IMR-90 (cell line): Measurements from ENCODE around the gene ATL2. TPM values are rescaled to one million over a fixed set of nuclear protein-coding genes. Genes with fewer than 3 reads are reported as not detected.

Source experiments
- ATAC-seq: fragments of 200-7000 bp; cut with Tn5 transposase; 2 replicates; pipeline ENCODE4 v1.9.1; 2020; ENCODE audit warnings: low read depth, mild to moderate bottlenecking, moderate library complexity
- BruUV-seq: library from RNA; stranded (reverse); fragments of 400-500 nt; replicated peaks from 2 replicates; lab custom pipeline; 2021; lab: Mats Ljungman, UMichigan
- CTCF ChIA-PET: fragments of 300-600 bp; formaldehyde crosslinking; extraction: SDS; loops from one replicate; lab custom pipeline; 2021; ENCODE audit warnings: antibody characterized with exemption; lab: Yijun Ruan, JAX
- POLR2A ChIA-PET: fragments of 300-600 bp; sonication (Branson Sonifier 250); formaldehyde crosslinking; loops from one replicate; lab custom pipeline; 2022; ENCODE audit warnings: antibody characterized with exemption; ENCODE audit not compliant: unreplicated experiment; lab: Charles Lee
- DNase-seq: peaks from one replicate; pipeline ENCODE4 v3.0.0; 2013
- H2AFZ ChIP-seq: replicated peaks from 2 replicates; pipeline ENCODE3; 2013; ENCODE audit warnings: low read length, mild to moderate bottlenecking; ENCODE audit not compliant: poor library complexity
- H2AK5ac ChIP-seq: 2 replicates; pipeline ENCODE4 v1.6.1; 2013; ENCODE audit warnings: low read depth, low read length, inconsistent platforms
- H2AK9ac ChIP-seq: replicated peaks from 2 replicates; pipeline ENCODE3; 2013; ENCODE audit warnings: mild to moderate bottlenecking, low read depth, low read length, moderate library complexity; ENCODE audit not compliant: poor library complexity
- H2BK120ac ChIP-seq: 2 replicates; pipeline ENCODE4 v1.6.1; 2013; ENCODE audit warnings: low read depth, low read length, inconsistent platforms
- H2BK15ac ChIP-seq: 3 replicates; pipeline ENCODE4 v1.6.1; 2013; ENCODE audit warnings: low read depth, low read length, inconsistent platforms
- H2BK20ac ChIP-seq: 2 replicates; pipeline ENCODE4 v1.6.1; 2013; ENCODE audit warnings: low read depth, mild to moderate bottlenecking, inconsistent platforms, low read length, moderate library complexity
- H2BK5ac ChIP-seq: 2 replicates; pipeline ENCODE4 v1.6.1; 2013; ENCODE audit warnings: mild to moderate bottlenecking, low read depth, low read length, inconsistent platforms; ENCODE audit not compliant: poor library complexity, severe bottlenecking
- H3K14ac ChIP-seq: replicated peaks from 2 replicates; pipeline ENCODE4 v1.6.1; 2013; ENCODE audit warnings: low read depth, low read length, inconsistent platforms
- H3K18ac ChIP-seq: 2 replicates; pipeline ENCODE4 v1.6.1; 2013; ENCODE audit warnings: low read depth, low read length, control low read depth
- H3K23ac ChIP-seq: 2 replicates; pipeline ENCODE4 v1.6.1; 2013; ENCODE audit warnings: low read depth, low read length, inconsistent platforms
- H3K27ac ChIP-seq: 2 replicates; pipeline ENCODE4 v1.5.1; 2013; ENCODE audit warnings: mild to moderate bottlenecking, control low read depth, low read length; ENCODE audit not compliant: insufficient read depth
- H3K27me3 ChIP-seq: 2 replicates; pipeline ENCODE4 v1.6.1; 2013; ENCODE audit warnings: low read length; ENCODE audit not compliant: control insufficient read depth, insufficient read depth
- H3K36me3 ChIP-seq: 2 replicates; pipeline ENCODE4 v1.6.1; 2013; ENCODE audit warnings: low read length, mixed read lengths; ENCODE audit not compliant: control insufficient read depth, insufficient read depth
- H3K4ac ChIP-seq: 2 replicates; pipeline ENCODE4 v1.6.1; 2013; ENCODE audit warnings: low read depth, low read length, inconsistent platforms
- H3K4me1 ChIP-seq: 2 replicates; pipeline ENCODE4 v1.6.1; 2013; ENCODE audit warnings: low read length, mixed read lengths; ENCODE audit not compliant: control insufficient read depth, insufficient read depth
- H3K4me2 ChIP-seq: 2 replicates; pipeline ENCODE4 v1.6.1; 2013; ENCODE audit warnings: low read depth, mild to moderate bottlenecking, control low read depth, low read length, moderate library complexity
- H3K4me3 ChIP-seq: 2 replicates; pipeline ENCODE4 v1.5.1; 2013; ENCODE audit warnings: low read depth, mild to moderate bottlenecking, control low read depth, low read length, moderate library complexity; ENCODE audit not compliant: insufficient read depth
- H3K56ac ChIP-seq: 2 replicates; pipeline ENCODE4 v1.6.1; 2013; ENCODE audit warnings: low read length, inconsistent platforms; ENCODE audit not compliant: insufficient read depth; ENCODE audit errors: extremely low read depth
- H3K79me1 ChIP-seq, 2 experiments: 2 replicates each; pipeline ENCODE4 v1.6.1; 2013; ENCODE audit warnings: low read length in 2 of 2, inconsistent platforms in 1 of 2, low read depth in 1 of 2
- H3K9ac ChIP-seq: 2 replicates; pipeline ENCODE4 v1.6.1; 2013; ENCODE audit warnings: low read depth, low read length, control low read depth
- H3K9me1 ChIP-seq: 2 replicates; pipeline ENCODE4 v1.6.1; 2013; ENCODE audit warnings: low read length, inconsistent platforms; ENCODE audit not compliant: insufficient read depth
- H3K9me3 ChIP-seq: 2 replicates; pipeline ENCODE4 v1.6.1; 2013; ENCODE audit warnings: low read length; ENCODE audit not compliant: control insufficient read depth, insufficient read depth
- H4K20me1 ChIP-seq: 2 replicates; pipeline ENCODE4 v1.6.1; 2013; ENCODE audit warnings: low read length, inconsistent platforms; ENCODE audit not compliant: insufficient read depth
- H4K5ac ChIP-seq: 2 replicates; pipeline ENCODE4 v1.6.1; 2013; ENCODE audit warnings: mild to moderate bottlenecking, low read depth, low read length, control low read depth
- H4K8ac ChIP-seq, 2 experiments: 2 replicates each; pipeline ENCODE4 v1.6.1; 2013; ENCODE audit warnings: low read depth in 2 of 2, low read length in 2 of 2, control low read depth in 1 of 2, inconsistent platforms in 1 of 2
- H4K91ac ChIP-seq: 2 replicates; pipeline ENCODE4 v1.6.1; 2013; ENCODE audit warnings: low read depth, low read length, inconsistent platforms; ENCODE audit not compliant: insufficient read depth
- BHLHE40 ChIP-seq: fragments of 150-350 bp; IDR thresholded peaks from 2 replicates; pipeline ENCODE4 v1.6.1; 2016; ENCODE audit warnings: mild to moderate bottlenecking, low read depth, low read length
- CHD1 ChIP-seq: IDR thresholded peaks from 2 replicates; pipeline ENCODE4 v1.6.1; 2012; ENCODE audit warnings: low read depth, low read length, improper control_type of control experiment
- FOS ChIP-seq: fragments of 150-350 bp; IDR thresholded peaks from 2 replicates; pipeline ENCODE4 v1.6.1; 2016; ENCODE audit warnings: low read depth, low read length
- MAFK ChIP-seq: IDR thresholded peaks from 2 replicates; pipeline ENCODE4 v1.6.1; 2012; ENCODE audit warnings: low read depth, low read length, improper control_type of control experiment
- MAZ ChIP-seq: IDR thresholded peaks from 2 replicates; pipeline ENCODE4 v1.6.1; 2012; ENCODE audit warnings: low read depth, mild to moderate bottlenecking, low read length, improper control_type of control experiment, moderate library complexity, borderline replicate concordance
- POLR2A ChIP-seq: IDR thresholded peaks from 2 replicates; pipeline ENCODE4 v1.6.1; 2012; ENCODE audit warnings: mild to moderate bottlenecking, low read depth, low read length
- RAD21 ChIP-seq: IDR thresholded peaks from 2 replicates; pipeline ENCODE4 v1.6.1; 2012; ENCODE audit warnings: low read length, improper control_type of control experiment
- RFX5 ChIP-seq: IDR thresholded peaks from 2 replicates; pipeline ENCODE4 v1.8.0; 2012; ENCODE audit warnings: low read depth, mild to moderate bottlenecking, low read length, moderate library complexity
- USF2 ChIP-seq: fragments of 150-350 bp; IDR thresholded peaks from 2 replicates; pipeline ENCODE4 v1.6.1; 2017; ENCODE audit warnings: mild to moderate bottlenecking, antibody characterized with exemption, low read length, low read depth
- WGBS, 2 experiments: methylation state at CpG; one replicate each; pipeline versions ENCODE4 v1.1.5 to v1.1.7; 2013; ENCODE audit warnings: missing lambda C conversion rate in 2 of 2; ENCODE audit not compliant: insufficient read length in 1 of 2; ENCODE audit errors: extremely low coverage in 2 of 2; 5-methylcytosine and 5-hydroxymethylcytosine counted together
- dilution Hi-C: fragments of 300-500 bp; cut with HindIII; formaldehyde crosslinking; loops from one replicate; pipeline ENCODE4 v1.14.3; 2018; ENCODE audit warnings: low sequenced_read_pairs; ENCODE audit not compliant: unreplicated experiment
- in situ Hi-C: fragments of 300-500 bp; cut with MboI; formaldehyde crosslinking; loops from 3 replicates; pipeline ENCODE4 v1.14.3; 2019; ENCODE audit warnings: low sequenced_read_pairs, inconsistent platforms, mixed read lengths
- intact Hi-C: fragments of 100-400 bp; cut with micrococcal nuclease; formaldehyde crosslinking; loops from 2 replicates; pipeline ENCODE4 v1.10.0; 2022
- polyA plus RNA-seq, 3 experiments: library from polyadenylated mRNA; depleted of rRNA; stranded (reverse); fragments of >200 nt; gene quantifications; 2 replicates each; pipeline ENCODE4 v1.2.3, GENCODE V29; 2012; ENCODE audit warnings: low replicate concordance in 1 of 3
- total RNA-seq: library from RNA; depleted of rRNA; stranded (reverse); fragments of >200 nt; gene quantifications from 2 replicates; pipeline ENCODE4 v1.2.3, GENCODE V29; 2012

The ATL2 gene
- total and polyA plus RNA-seq, 2 of the 4 experiments (the other 2 are of a cell fraction) = 16.0 to 62.6 TPM

- no peak overlapping the region for H3K14ac ChIP-seq
- H3K9ac ChIP-seq = no peak overlapping the region
- no peak overlapping the region for H4K5ac ChIP-seq
- H4K91ac ChIP-seq = no peak overlapping the region
- no peak overlapping the region for H2BK120ac ChIP-seq
- no peak overlapping the region for H2AFZ ChIP-seq
- H2BK5ac ChIP-seq = no peak overlapping the region
- no peak for ATAC-seq
- DNase-seq = no peak
- H3K79me1 ChIP-seq = no peaks in the 10 kb centered on the region
- dilution Hi-C loops = no loop called here
- no peak overlapping the region for H2AK5ac ChIP-seq
- H3K4me1 ChIP-seq = no peaks in the 10 kb centered on the region
- H3K9me1 ChIP-seq = no peaks in the 10 kb centered on the region
- no peak overlapping the region for H3K27ac ChIP-seq
- no peak overlapping the region for H2AK9ac ChIP-seq
- in situ Hi-C loops = no loop called here
- intact Hi-C loops = no loop called here
- CTCF ChIA-PET = interaction anchor here (0.5 kb wide), 1 partner anchor 15 kb away, joined by 8 read pairs; no protein-coding TSS in a partner anchor
- no peak overlapping the region for H3K4ac ChIP-seq
- H3K23ac ChIP-seq = no peak overlapping the region
- BruUV-seq = no TSS peak
- no peak overlapping the region for H3K4me2 ChIP-seq
- 80% methylated on average over 1 of the region's 7 CpGs; no CpG with 5 or more reads in 1 of the 2 experiments for WGBS, 2 experiments
- H3K9me3 ChIP-seq = no peaks in the 10 kb centered on the region
- peaks cover 22% of the 10 kb centered on the region for H3K27me3 ChIP-seq
- H3K36me3 ChIP-seq = no peaks in the 10 kb centered on the region
- TF ChIP-seq POLR2A (no peak), MAZ (no peak), BHLHE40 (no peak), RAD21 (no peak), MAFK (no peak), USF2 (no peak), RFX5 (no peak), FOS (no peak), CHD1 (no peak)
- POLR2A ChIA-PET = no interaction called here
- no peak overlapping the region for H2BK15ac ChIP-seq
- no peak overlapping the region for H2BK20ac ChIP-seq
- H3K4me3 ChIP-seq = no peak overlapping the region
- H4K20me1 ChIP-seq = no peaks in the 10 kb centered on the region
- H3K18ac ChIP-seq = no peak overlapping the region
- H3K56ac ChIP-seq = no peak overlapping the region
- H4K8ac ChIP-seq = no peak overlapping the region
Observed at GRCh38 chr2:38386821-38387220, 9.7 kb upstream of the ATL2 start.
